Prostate gland (tissue), 2 donors: ENCODE data around the gene CAMKK1.
A peak's percentile ranks its signal among the peaks of the same experiment; 100 is the strongest.

ENCODE experiments used
- CTCF ChIP-seq, 4 experiments: fragments of 200-600 bp in 2 of 4; fragments of 450-650 bp in 2 of 4; sonication (generic) in 2 of 4; IDR thresholded peaks; 1 replicate in 3 of 4; 2 replicates in 1 of 4; pipeline ENCODE4 v1.5.1; 2016 to 2019; ENCODE audit warnings: antibody characterized with exemption in 4 of 4, mild to moderate bottlenecking in 2 of 4, moderate library complexity in 2 of 4
- POLR2A ChIP-seq: fragments of 450-650 bp; IDR thresholded peaks from one replicate; pipeline ENCODE4 v1.6.1; 2016; ENCODE audit warnings: antibody characterized with exemption, mild to moderate bottlenecking
- POLR2AphosphoS5 ChIP-seq: sonication (generic); formaldehyde crosslinking; IDR thresholded peaks from one replicate; pipeline ENCODE4 v1.6.1; 2017; ENCODE audit warnings: antibody characterized with exemption

GRCh38 chr17:3888343-3889171 lies 4.3 kb downstream of the CAMKK1 start:
- TF ChIP-seq CTCF (IDR thresholded peaks at IDR 0.05), result no peak
- TF ChIP-seq POLR2A, result peak; percentile 64
- peak; percentile 91 for TF ChIP-seq POLR2AphosphoS5
